Activated CD4-positive, alpha-beta T cell treated with anti-CD3 and anti-CD28 coated beads for 36 hours (primary cell): ENCODE measurements around the gene COL7A1. TPM values are rescaled to one million over a fixed set of nuclear protein-coding genes. Genes with fewer than 3 reads are reported as not detected.

Experiments
- ATAC-seq: fragments of 200-7000 bp; cut with Tn5 transposase; one replicate; pipeline ENCODE4 v1.10.0; 2021; ENCODE audit warnings: mild to moderate bottlenecking, moderate library complexity
- CTCF ChIA-PET: fragments of 350-600 bp; sonication (Branson Sonifier 250); formaldehyde crosslinking; loops from one replicate; lab custom pipeline; 2021; ENCODE audit warnings: antibody characterized with exemption; lab: Charles Lee
- POLR2A ChIA-PET: fragments of 350-600 bp; sonication (Branson Sonifier 250); formaldehyde crosslinking; loops from one replicate; lab custom pipeline; 2021; ENCODE audit warnings: antibody characterized with exemption, inconsistent platforms; lab: Charles Lee
- DNase-seq: peaks from one replicate; pipeline ENCODE4 v3.0.0-alpha.2; 2020
- H3K27ac Mint-ChIP-seq: one replicate; pipeline ENCODE4 v1.8.0; 2021; ENCODE audit warnings: mixed read lengths
- H3K27me3 Mint-ChIP-seq: one replicate; pipeline ENCODE4 v1.8.0; 2021; ENCODE audit warnings: mixed read lengths
- H3K36me3 Mint-ChIP-seq: one replicate; pipeline ENCODE4 v1.8.0; 2021; ENCODE audit warnings: low read depth, mixed read lengths
- H3K4me1 Mint-ChIP-seq: one replicate; pipeline ENCODE4 v1.8.0; 2021; ENCODE audit warnings: mixed read lengths
- H3K4me3 Mint-ChIP-seq: one replicate; pipeline ENCODE4 v1.8.0; 2021; ENCODE audit warnings: mild to moderate bottlenecking, moderate library complexity, mixed read lengths
- H3K9me3 Mint-ChIP-seq: one replicate; pipeline ENCODE4 v1.8.0; 2021; ENCODE audit warnings: low read depth, mixed read lengths
- intact Hi-C, 2 experiments: fragments of 100-400 bp; cut with DNase I in 1 of 2; cut with micrococcal nuclease in 1 of 2; formaldehyde crosslinking; loops; one replicate each; pipeline versions ENCODE4 v1.14.2 to v1.15.1; 2022 to 2024; cut with DNase I, micrococcal nuclease
- total RNA-seq, 2 experiments: library from RNA; stranded (reverse); gene quantifications; one replicate each; pipeline ENCODE4 v1.2.3, GENCODE V29; 2021

Gene COL7A1
- total RNA-seq, 2 experiments from 2014 or later, result 0.65 to 0.85 TPM

DNA sequence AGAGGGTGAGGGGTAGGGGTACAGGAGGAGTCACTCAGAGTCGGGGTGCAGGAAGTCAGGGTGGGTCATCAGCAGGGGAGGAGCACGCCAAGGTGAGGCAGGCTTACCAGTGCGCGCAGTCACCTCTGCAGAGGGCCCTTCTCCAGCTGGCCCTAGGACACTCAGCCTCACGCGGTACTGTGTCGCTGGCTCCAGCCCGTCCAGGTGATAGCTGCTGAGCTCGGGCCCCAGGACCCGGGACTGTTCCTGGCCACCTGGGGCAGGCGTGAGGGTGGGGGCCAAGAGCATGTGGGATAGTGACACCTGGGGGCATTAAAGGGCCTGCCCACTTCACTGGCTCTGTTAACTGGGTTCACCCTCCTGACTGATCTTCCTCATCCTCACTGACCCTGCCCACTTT is 7.4 kb downstream of the COL7A1 start:
- peaks cover 21% of the 10 kb centered on the region for H3K27me3 Mint-ChIP-seq
- ATAC-seq (no peak), DNase-seq (no peak)
- no peak overlapping the region for H3K4me3 Mint-ChIP-seq
- POLR2A ChIA-PET, result no interaction called here
- H3K9me3 Mint-ChIP-seq, result no peaks in the 10 kb centered on the region
- H3K4me1 Mint-ChIP-seq, result no peaks in the 10 kb centered on the region
- H3K27ac Mint-ChIP-seq, result no peak overlapping the region
- intact Hi-C loops, result no loop called here
- CTCF ChIA-PET, result no interaction called here
- H3K36me3 Mint-ChIP-seq, result no peaks in the 10 kb centered on the region

DNA sequence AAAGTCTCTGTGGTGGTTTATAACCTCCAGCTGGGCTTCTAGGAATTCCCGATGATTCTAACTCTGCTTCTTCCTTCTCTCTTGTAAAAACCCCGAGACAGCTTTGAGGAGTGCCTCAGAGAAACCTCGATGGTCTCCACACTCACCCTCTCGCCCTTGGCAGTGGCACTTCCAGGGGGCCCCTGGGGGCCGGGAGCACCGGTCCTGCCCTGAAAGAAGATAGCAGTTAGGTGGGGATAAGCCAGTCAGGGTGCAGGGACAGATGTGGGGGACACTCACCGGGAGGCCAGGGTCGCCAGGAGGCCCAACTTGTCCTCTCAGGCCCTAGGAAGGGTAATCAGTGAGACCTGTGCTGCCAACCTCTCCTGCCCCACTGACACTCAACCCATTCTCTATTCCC is 9.7 kb downstream of the COL7A1 start:
- Mint-ChIP-seq H3K27ac (no peak overlapping the region), H3K9me3 (no peaks in the 10 kb centered on the region), H3K4me3 (no peak overlapping the region), H3K36me3 (no peaks in the 10 kb centered on the region), H3K27me3 (peaks cover 16% of the 10 kb centered on the region), H3K4me1 (no peaks in the 10 kb centered on the region)
- no peak for ATAC-seq
- no peak for DNase-seq
- intact Hi-C loops, result no loop called here
- CTCF ChIA-PET, result no interaction called here
- POLR2A ChIA-PET, result no interaction called here

DNA sequence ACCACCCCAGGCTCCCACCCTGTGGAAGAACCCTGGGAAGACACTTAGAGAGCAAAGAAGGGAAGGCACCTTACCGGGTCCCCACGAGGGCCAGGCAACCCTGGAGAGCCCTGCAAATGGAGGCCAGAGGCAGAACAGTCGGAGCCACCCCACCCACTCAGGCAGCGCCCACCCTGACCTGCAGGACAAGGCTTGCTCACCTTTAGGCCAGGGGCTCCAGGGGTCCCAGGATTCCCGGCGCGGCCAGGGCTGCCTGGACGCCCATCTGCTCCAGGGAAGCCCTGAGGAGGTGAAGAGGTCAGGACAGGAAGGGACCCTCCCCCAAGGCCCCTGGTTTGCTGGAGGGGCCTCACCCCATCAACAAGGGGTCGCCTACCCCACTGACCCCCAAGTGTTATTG is 10.3 kb downstream of the COL7A1 start:
- no peak overlapping the region for H3K27ac Mint-ChIP-seq
- intact Hi-C loops, result no loop called here
- no peaks in the 10 kb centered on the region for H3K9me3 Mint-ChIP-seq
- DNase-seq, result no peak
- H3K4me1 Mint-ChIP-seq, result no peaks in the 10 kb centered on the region
- peaks cover 15% of the 10 kb centered on the region for H3K27me3 Mint-ChIP-seq
- POLR2A ChIA-PET, result no interaction called here
- no peak for ATAC-seq
- no peaks in the 10 kb centered on the region for H3K36me3 Mint-ChIP-seq
- CTCF ChIA-PET, result no interaction called here
- H3K4me3 Mint-ChIP-seq, result no peak overlapping the region

DNA sequence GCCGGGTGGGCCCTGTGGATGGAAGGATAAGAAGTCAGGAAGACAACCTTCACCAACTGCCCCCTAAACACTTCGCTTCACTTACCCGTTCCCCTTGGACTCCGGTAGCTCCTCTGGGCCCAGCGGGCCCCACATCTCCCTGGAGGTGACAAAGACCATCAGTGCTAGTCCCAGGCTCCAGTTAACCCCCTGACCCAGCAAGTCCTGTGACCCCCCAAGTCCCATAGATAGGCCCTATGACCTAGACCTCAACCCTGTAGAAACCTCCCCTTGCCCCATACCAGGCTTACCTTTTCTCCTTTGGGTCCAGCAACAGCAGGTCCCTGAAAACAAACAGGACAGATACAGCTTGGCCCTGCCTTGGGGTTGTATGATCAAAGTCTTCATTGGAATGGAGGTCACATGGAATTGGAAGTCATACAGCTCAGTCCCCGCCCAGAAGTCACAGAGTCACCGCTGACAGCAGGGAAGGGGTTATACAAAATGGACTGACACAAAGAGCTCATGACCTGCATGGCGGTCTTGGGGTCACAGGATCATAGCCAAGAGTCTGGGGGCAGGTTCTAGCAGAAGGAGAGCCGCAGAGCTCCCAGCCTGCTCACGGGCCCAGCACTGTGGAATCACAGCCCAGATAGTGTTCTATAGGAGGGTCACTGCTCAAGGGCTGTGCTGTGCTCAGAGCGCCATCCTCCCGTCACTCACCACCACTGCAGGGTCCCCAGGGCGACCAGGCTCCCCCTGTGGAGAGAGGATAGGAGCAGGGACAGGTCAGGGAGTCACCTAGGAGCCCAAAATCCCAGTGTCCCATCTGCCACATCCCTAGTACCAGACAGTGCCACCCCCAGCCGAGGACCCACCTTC is 13.3 kb downstream of the COL7A1 start:
- ATAC-seq (no peak), DNase-seq (no peak)
- Mint-ChIP-seq H3K4me3 (no peak overlapping the region), H3K36me3 (no peaks in the 10 kb centered on the region), H3K27ac (no peak overlapping the region), H3K9me3 (no peaks in the 10 kb centered on the region), H3K27me3 (peaks cover 2% of the 10 kb centered on the region), H3K4me1 (no peaks in the 10 kb centered on the region)
- ChIA-PET POLR2A (interaction anchor here (0.5 kb wide), 1 partner anchor 951 kb away, joined by 4 read pairs; no protein-coding TSS in a partner anchor), CTCF (no interaction called here)
- intact Hi-C loops, result no loop called here

DNA sequence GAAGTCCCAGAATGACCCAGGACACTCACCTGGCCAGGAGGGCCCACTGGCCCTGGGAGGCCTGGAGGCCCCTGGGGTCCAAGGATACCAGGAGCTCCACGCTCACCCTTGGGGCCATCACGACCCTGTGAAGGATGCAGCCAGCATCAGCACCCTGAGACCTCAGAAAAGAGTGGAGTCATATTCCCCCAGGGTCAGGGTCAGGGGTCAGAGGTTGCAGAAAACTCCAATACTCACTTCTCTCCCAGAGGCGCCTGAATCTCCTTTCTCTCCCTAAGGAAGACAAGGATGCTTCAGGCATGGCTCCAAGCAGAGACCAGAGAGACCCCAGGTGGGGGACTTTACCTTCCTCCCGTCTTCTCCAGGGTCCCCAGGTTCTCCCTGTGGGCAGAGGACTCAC is 18.5 kb downstream of the COL7A1 start:
- no peaks in the 10 kb centered on the region for H3K27me3 Mint-ChIP-seq
- POLR2A ChIA-PET, result no interaction called here
- H3K27ac Mint-ChIP-seq, result no peak overlapping the region
- no peaks in the 10 kb centered on the region for H3K9me3 Mint-ChIP-seq
- H3K36me3 Mint-ChIP-seq, result no peaks in the 10 kb centered on the region
- no peak for ATAC-seq
- CTCF ChIA-PET, result no interaction called here
- intact Hi-C loops, result no loop called here
- no peaks in the 10 kb centered on the region for H3K4me1 Mint-ChIP-seq
- no peak for DNase-seq
- H3K4me3 Mint-ChIP-seq, result no peak overlapping the region

DNA sequence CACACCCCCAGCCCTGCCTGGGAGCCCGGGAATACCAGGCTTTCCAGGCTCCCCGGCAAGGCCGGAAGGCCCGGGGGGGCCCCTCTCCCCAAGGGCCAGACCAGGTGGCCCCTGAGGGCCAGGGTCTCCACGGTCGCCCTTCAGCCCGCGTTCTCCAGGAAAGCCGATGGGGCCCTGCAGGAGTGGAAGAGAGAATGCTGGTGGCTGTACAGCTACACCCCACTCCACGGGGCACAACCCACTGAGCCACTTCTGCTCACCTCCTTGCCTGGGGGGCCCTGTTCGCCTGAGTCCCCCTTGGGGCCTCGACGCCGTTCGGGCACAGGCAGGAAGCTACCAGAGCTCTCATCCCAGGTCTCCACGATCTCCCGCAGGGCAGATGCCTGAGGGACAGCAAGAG is 19.8 kb downstream of the COL7A1 start:
- DNase-seq (no peak), ATAC-seq (no peak)
- H3K4me3 Mint-ChIP-seq, result no peak overlapping the region
- intact Hi-C loops, result no loop called here
- no peak overlapping the region for H3K27ac Mint-ChIP-seq
- H3K9me3 Mint-ChIP-seq, result no peaks in the 10 kb centered on the region
- H3K36me3 Mint-ChIP-seq, result no peaks in the 10 kb centered on the region
- no peaks in the 10 kb centered on the region for H3K4me1 Mint-ChIP-seq
- H3K27me3 Mint-ChIP-seq, result no peaks in the 10 kb centered on the region
- ChIA-PET CTCF (no interaction called here), POLR2A (no interaction called here)

DNA sequence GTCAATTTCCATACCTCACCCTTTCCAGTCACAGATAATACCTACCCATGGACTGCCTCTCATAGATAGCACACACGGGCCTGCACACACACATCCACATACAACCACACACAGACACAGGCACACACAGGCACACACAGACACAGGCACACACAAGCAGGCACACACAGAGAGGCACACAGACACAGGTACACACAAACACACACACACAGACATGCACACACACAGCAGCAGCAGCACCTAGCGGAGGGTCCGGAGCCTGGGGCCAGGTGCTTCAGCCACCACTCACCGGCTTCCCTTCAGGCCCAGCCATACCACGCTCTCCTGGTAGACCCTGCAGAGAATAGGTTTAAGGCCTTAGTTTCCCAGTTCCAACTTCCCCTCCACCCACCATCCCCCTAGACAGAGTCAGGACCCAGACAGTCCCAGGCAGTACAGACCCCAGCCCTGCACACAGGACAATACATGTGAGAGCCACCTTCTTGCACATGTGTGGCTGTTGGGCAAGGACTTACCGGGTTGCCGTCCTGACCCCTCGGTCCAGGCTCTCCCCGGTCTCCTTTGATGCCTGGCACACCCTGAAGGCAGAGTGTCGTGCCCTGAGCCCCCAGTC is 21.1 kb downstream of the COL7A1 start:
- intact Hi-C loops, result no loop called here
- POLR2A ChIA-PET, result no interaction called here

DNA sequence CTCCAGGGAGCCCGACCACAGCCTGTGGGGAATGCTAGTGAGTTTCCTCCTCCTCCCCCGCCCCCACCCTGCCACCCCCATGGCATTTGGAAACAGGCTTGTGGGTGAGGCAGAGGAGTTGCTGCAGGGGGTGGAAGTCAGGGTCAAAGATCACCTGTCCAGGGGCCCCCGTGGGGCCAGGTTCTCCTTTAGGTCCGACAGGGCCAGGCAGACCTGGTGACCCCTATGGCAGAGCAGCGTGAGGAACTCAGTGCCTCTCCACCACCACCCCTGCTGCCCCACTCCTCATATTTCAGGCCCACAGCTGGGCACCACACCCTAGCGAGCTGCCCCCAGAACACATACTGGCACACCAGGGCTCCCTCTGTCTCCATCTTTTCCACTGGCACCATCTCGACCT is 22.6 kb downstream of the COL7A1 start:
- no peaks in the 10 kb centered on the region for H3K36me3 Mint-ChIP-seq
- no peaks in the 10 kb centered on the region for H3K9me3 Mint-ChIP-seq
- ATAC-seq (no peak), DNase-seq (no peak)
- no peaks in the 10 kb centered on the region for H3K27me3 Mint-ChIP-seq
- ChIA-PET POLR2A (no interaction called here), CTCF (no interaction called here)
- H3K4me1 Mint-ChIP-seq, result no peaks in the 10 kb centered on the region
- intact Hi-C loops, result no loop called here
- H3K27ac Mint-ChIP-seq, result no peak overlapping the region
- no peak overlapping the region for H3K4me3 Mint-ChIP-seq

More for the DNA sequence above, 21.1 kb downstream of the COL7A1 start:
- CTCF ChIA-PET, result no interaction called here
- no peak for ATAC-seq
- no peak overlapping the region for H3K27ac Mint-ChIP-seq
- no peak overlapping the region for H3K4me3 Mint-ChIP-seq
- no peaks in the 10 kb centered on the region for H3K36me3 Mint-ChIP-seq
- H3K27me3 Mint-ChIP-seq, result no peaks in the 10 kb centered on the region
- no peaks in the 10 kb centered on the region for H3K9me3 Mint-ChIP-seq
- no peak for DNase-seq
- H3K4me1 Mint-ChIP-seq, result no peaks in the 10 kb centered on the region

DNA sequence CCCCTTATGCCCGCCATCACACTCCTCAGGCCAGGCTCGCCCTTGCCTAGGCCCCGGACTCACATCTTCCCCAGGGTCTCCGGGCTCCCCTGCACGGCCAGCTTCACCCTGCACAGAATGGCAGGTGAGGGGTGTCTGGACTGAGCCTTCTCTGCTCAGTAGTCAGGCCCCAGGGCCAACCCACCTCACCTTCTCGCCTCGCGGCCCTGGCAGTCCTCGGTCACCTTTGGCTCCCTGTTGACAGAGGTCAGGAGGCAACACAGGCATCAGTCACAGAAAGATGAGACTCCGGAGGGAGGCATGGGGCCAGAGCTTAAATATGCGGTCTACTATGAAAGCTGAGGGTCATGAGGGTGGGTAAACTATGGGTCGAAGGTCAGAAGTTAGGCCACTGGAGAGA is 23.2 kb downstream of the COL7A1 start:
- ChIA-PET CTCF (no interaction called here), POLR2A (no interaction called here)
- no peaks in the 10 kb centered on the region for H3K36me3 Mint-ChIP-seq
- H3K4me1 Mint-ChIP-seq, result no peaks in the 10 kb centered on the region
- H3K9me3 Mint-ChIP-seq, result no peaks in the 10 kb centered on the region
- intact Hi-C loops, result no loop called here
- no peaks in the 10 kb centered on the region for H3K27me3 Mint-ChIP-seq
- no peak overlapping the region for H3K4me3 Mint-ChIP-seq
- ATAC-seq (no peak), DNase-seq (no peak)
- no peak overlapping the region for H3K27ac Mint-ChIP-seq

DNA sequence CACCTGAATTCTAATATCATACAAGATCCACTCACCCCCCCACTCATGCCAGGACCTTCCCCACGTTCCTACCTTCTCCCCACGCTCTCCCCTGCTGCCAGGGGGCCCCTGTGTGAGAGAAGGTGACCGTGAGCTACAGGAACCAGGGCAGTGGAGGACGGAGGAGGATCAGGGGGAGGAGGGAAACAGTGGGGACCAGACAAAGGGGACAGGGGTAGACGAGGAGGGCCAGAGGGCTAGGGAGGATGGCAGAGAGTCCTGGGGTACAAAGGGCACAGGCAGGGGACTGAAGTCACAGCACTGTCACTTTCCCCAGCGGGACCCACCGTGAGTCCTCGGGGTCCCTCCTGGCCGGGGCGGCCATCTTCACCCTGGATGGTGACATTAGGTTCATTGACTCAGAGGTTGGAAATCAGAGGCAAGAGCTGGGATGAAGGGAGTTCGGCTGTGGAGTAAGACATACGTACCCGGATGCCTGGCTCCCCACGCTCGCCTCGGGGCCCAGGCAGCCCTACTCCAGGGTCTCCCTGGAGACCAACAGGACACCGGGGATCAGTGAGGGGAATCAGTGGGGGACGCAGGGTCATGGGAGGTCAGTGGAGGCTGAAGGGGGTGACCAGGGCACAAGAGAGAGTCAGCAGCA is 25.2 kb downstream of the COL7A1 start:
- H3K9me3 Mint-ChIP-seq, result no peaks in the 10 kb centered on the region
- intact Hi-C loops, result no loop called here

DNA sequence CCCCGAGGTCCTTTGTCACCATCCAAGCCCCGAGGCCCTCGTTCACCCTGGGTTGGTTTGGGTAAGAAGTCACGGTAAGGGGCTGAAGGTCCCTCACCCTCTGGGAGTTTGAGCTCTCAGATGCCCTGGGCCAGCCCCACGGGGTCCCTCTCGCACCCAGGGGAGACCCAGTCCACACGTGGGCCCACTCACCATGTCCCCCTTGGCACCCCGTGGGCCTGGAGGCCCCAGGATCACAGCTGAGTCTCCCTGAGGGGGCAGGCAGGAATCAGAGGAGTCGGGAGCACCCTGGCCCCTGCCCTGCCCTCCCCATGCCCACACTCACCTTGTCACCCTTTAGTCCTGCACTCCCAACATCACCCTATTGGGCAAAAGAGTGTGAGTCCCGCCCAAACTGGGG is 25.7 kb downstream of the COL7A1 start:
- H3K27ac Mint-ChIP-seq, result no peak overlapping the region

More for the DNA sequence above, 25.2 kb downstream of the COL7A1 start:
- Mint-ChIP-seq H3K36me3 (no peaks in the 10 kb centered on the region), H3K4me1 (no peaks in the 10 kb centered on the region), H3K27me3 (no peaks in the 10 kb centered on the region), H3K4me3 (no peak overlapping the region), H3K27ac (no peak overlapping the region)
- ChIA-PET CTCF (no interaction called here), POLR2A (no interaction called here)
- no peak for ATAC-seq
- DNase-seq, result no peak

DNA sequence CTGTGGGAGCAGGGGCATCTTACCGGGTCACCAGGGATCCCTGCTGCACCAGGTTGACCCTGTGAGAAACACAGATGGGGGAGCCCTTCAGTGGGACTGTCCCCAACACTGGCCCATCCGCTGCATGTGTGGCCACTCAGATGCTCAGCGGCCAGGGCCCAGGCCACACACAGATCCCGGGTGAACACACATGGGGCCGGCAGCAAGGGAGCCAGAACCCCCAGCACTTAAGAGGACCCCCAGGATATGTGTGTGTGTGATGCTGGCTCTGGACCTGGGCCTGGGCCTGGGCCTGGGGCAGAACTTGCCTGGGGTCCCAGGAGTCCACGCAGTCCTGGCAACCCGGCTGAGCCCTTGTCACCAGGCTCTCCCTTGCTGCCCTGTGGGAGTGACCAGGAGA is 26.7 kb downstream of the COL7A1 start:
- H3K27me3 Mint-ChIP-seq, result no peaks in the 10 kb centered on the region
- CTCF ChIA-PET, result interaction anchor here (0.6 kb wide), 1 partner anchor 293 kb away, joined by 3 read pairs; no protein-coding TSS in a partner anchor
- H3K27ac Mint-ChIP-seq, result no peak overlapping the region

More for the DNA sequence above, 25.7 kb downstream of the COL7A1 start:
- Mint-ChIP-seq H3K4me3 (no peak overlapping the region), H3K9me3 (no peaks in the 10 kb centered on the region), H3K4me1 (no peaks in the 10 kb centered on the region), H3K36me3 (no peaks in the 10 kb centered on the region), H3K27me3 (no peaks in the 10 kb centered on the region)
- intact Hi-C loops, result no loop called here
- ChIA-PET CTCF (no interaction called here), POLR2A (no interaction called here)
- ATAC-seq, result no peak
- no peak for DNase-seq

More for the DNA sequence above, 26.7 kb downstream of the COL7A1 start:
- POLR2A ChIA-PET, result no interaction called here
- Mint-ChIP-seq H3K9me3 (no peaks in the 10 kb centered on the region), H3K4me3 (no peak overlapping the region), H3K36me3 (no peaks in the 10 kb centered on the region), H3K4me1 (peaks cover 3% of the 10 kb centered on the region)
- no peak for ATAC-seq
- intact Hi-C loops, result no loop called here
- DNase-seq, result no peak
